B cell (primary cell): ENCODE data around the gene COMMD4.

ENCODE experiments used
- CTCF ChIP-seq: fragments of 200-600 bp; IDR thresholded peaks from one replicate; pipeline ENCODE4 v1.8.0; 2022; ENCODE audit warnings: antibody characterized with exemption, mild to moderate bottlenecking
- EZH2 ChIP-seq: IDR thresholded peaks from 2 replicates; pipeline ENCODE4 v1.6.1; 2012; ENCODE audit warnings: borderline replicate concordance, low read depth, mild to moderate bottlenecking, moderate library complexity, low read length; ENCODE audit not compliant: insufficient read depth, poor library complexity, severe bottlenecking

GRCh38 chr15:75361989-75362641 is 26.3 kb downstream of the COMMD4 start:
- TF ChIP-seq CTCF (no peak), EZH2 (no peak)
